ENCODE measurements around the gene PDE11A.

PDE11A gene

GRCh38 chr2:177880285-177880684 lies 192.3 kb downstream of the PDE11A start:
- POLR2A ChIA-PET: no interaction called here
- CTCF ChIA-PET: no interaction called here
- DNase-seq (ENCODE audit: extremely low spot score): no peak
- no peak for TF ChIP-seq SUZ12 (IDR thresholded peaks at IDR 0.05)
- TF ChIP-seq PKNOX1 (IDR thresholded peaks at IDR 0.05): no peak
- TF ChIP-seq BHLHE40 (IDR thresholded peaks at IDR 0.05; ENCODE audit: borderline replicate concordance): no peak
- TF ChIP-seq CTBP1 (IDR thresholded peaks at IDR 0.05; ENCODE audit: borderline replicate concordance): no peak

- DNase-seq (ENCODE audit: extremely low spot score): no peak
- ChIA-PET CTCF (no interaction called here), POLR2A (no interaction called here)
- TF ChIP-seq FOXM1 (IDR thresholded peaks at IDR 0.05; ENCODE audit: borderline replicate concordance): no peak
- no peak for TF ChIP-seq SP1 (IDR thresholded peaks at IDR 0.05)
- TF ChIP-seq HDGF (IDR thresholded peaks at IDR 0.05; ENCODE audit: borderline replicate concordance): no peak
- no peak for TF ChIP-seq BHLHE40 (IDR thresholded peaks at IDR 0.05; ENCODE audit: borderline replicate concordance)
- no peak for TF ChIP-seq ARNT (IDR thresholded peaks at IDR 0.05)
- no peak for TF ChIP-seq NFRKB (IDR thresholded peaks at IDR 0.05)
- no peak for TF ChIP-seq L3MBTL2 (conservative IDR thresholded peaks at IDR 0.05)
- no peak for TF ChIP-seq TARDBP (IDR thresholded peaks at IDR 0.05)
- TF ChIP-seq PKNOX1 (IDR thresholded peaks at IDR 0.05): no peak
- no peak for TF ChIP-seq SUZ12 (IDR thresholded peaks at IDR 0.05)
These were observed 195.6 kb downstream of the PDE11A start for GRCh38 chr2:177876950-177877349.

- DNase-seq (ENCODE audit: extremely low spot score): no peak
- ChIA-PET CTCF (no interaction called here), POLR2A (no interaction called here)
- TF ChIP-seq HDGF (IDR thresholded peaks at IDR 0.05; ENCODE audit: borderline replicate concordance): no peak
- TF ChIP-seq SUZ12 (IDR thresholded peaks at IDR 0.05): no peak
- no peak for TF ChIP-seq CTBP1 (IDR thresholded peaks at IDR 0.05; ENCODE audit: borderline replicate concordance)
- TF ChIP-seq BHLHE40 (IDR thresholded peaks at IDR 0.05; ENCODE audit: borderline replicate concordance): no peak
- no peak for TF ChIP-seq NFRKB (IDR thresholded peaks at IDR 0.05)
- no peak for TF ChIP-seq ARNT (IDR thresholded peaks at IDR 0.05)
- no peak for TF ChIP-seq PKNOX1 (IDR thresholded peaks at IDR 0.05)
- TF ChIP-seq FOXM1 (IDR thresholded peaks at IDR 0.05; ENCODE audit: borderline replicate concordance): no peak
- no peak for TF ChIP-seq ZNF384 (IDR thresholded peaks at IDR 0.05)
- TF ChIP-seq TARDBP (IDR thresholded peaks at IDR 0.05): no peak
- no peak for TF ChIP-seq ELF4 (IDR thresholded peaks at IDR 0.05)
- TF ChIP-seq SP1 (IDR thresholded peaks at IDR 0.05): no peak
- TF ChIP-seq FOXK2 (IDR thresholded peaks at IDR 0.05): no peak
- no peak for TF ChIP-seq LEF1 (IDR thresholded peaks at IDR 0.05; ENCODE audit: borderline replicate concordance)
- TF ChIP-seq L3MBTL2 (conservative IDR thresholded peaks at IDR 0.05): no peak
- TF ChIP-seq FOXA1 (IDR thresholded peaks at IDR 0.05): no peak
These were observed 197.9 kb downstream of the PDE11A start for GRCh38 chr2:177874686-177875085.

GRCh38 chr2:177873915-177874314 lies 198.7 kb downstream of the PDE11A start:
- POLR2A ChIA-PET: no interaction called here
- CTCF ChIA-PET: no interaction called here
- no peak for TF ChIP-seq ZNF384 (IDR thresholded peaks at IDR 0.05)
- TF ChIP-seq BHLHE40 (IDR thresholded peaks at IDR 0.05; ENCODE audit: borderline replicate concordance): no peak
- TF ChIP-seq FOXK2 (IDR thresholded peaks at IDR 0.05): no peak
- TF ChIP-seq LEF1 (IDR thresholded peaks at IDR 0.05; ENCODE audit: borderline replicate concordance): no peak
- no peak for TF ChIP-seq FOXM1 (IDR thresholded peaks at IDR 0.05; ENCODE audit: borderline replicate concordance)
- TF ChIP-seq ELF4 (IDR thresholded peaks at IDR 0.05): no peak
- TF ChIP-seq ARNT (IDR thresholded peaks at IDR 0.05): no peak
- TF ChIP-seq L3MBTL2 (conservative IDR thresholded peaks at IDR 0.05): no peak
- TF ChIP-seq TARDBP (IDR thresholded peaks at IDR 0.05): no peak
- TF ChIP-seq SP1 (IDR thresholded peaks at IDR 0.05): no peak
- TF ChIP-seq HDGF (IDR thresholded peaks at IDR 0.05; ENCODE audit: borderline replicate concordance): no peak
- TF ChIP-seq NFRKB (IDR thresholded peaks at IDR 0.05): no peak
- DNase-seq (ENCODE audit: extremely low spot score): no peak

- DNase-seq (ENCODE audit: extremely low spot score): no peak
- TF ChIP-seq ELF4 (IDR thresholded peaks at IDR 0.05) (no peak), PKNOX1 (IDR thresholded peaks at IDR 0.05) (no peak), BHLHE40 (IDR thresholded peaks at IDR 0.05; ENCODE audit: borderline replicate concordance) (no peak), FOXK2 (IDR thresholded peaks at IDR 0.05) (no peak), CTBP1 (IDR thresholded peaks at IDR 0.05; ENCODE audit: borderline replicate concordance) (no peak), ZNF384 (IDR thresholded peaks at IDR 0.05) (no peak), SUZ12 (IDR thresholded peaks at IDR 0.05) (no peak), SP1 (IDR thresholded peaks at IDR 0.05) (no peak), TARDBP (IDR thresholded peaks at IDR 0.05) (no peak), ARNT (IDR thresholded peaks at IDR 0.05) (no peak), L3MBTL2 (conservative IDR thresholded peaks at IDR 0.05) (no peak), HDGF (IDR thresholded peaks at IDR 0.05; ENCODE audit: borderline replicate concordance) (no peak)
- ChIA-PET CTCF (no interaction called here), POLR2A (no interaction called here)
These were observed 200.3 kb downstream of the PDE11A start for GRCh38 chr2:177872286-177872685.

GRCh38 chr2:177869912-177870311 lies 202.7 kb downstream of the PDE11A start:
- ChIA-PET POLR2A (no interaction called here), CTCF (no interaction called here)
- DNase-seq (ENCODE audit: extremely low spot score): no peak
- no peak for TF ChIP-seq ZNF384 (IDR thresholded peaks at IDR 0.05)
- TF ChIP-seq LEF1 (IDR thresholded peaks at IDR 0.05; ENCODE audit: borderline replicate concordance): no peak
- no peak for TF ChIP-seq L3MBTL2 (conservative IDR thresholded peaks at IDR 0.05)
- TF ChIP-seq BHLHE40 (IDR thresholded peaks at IDR 0.05; ENCODE audit: borderline replicate concordance): no peak
- TF ChIP-seq FOXA1 (IDR thresholded peaks at IDR 0.05): no peak
- TF ChIP-seq HDGF (IDR thresholded peaks at IDR 0.05; ENCODE audit: borderline replicate concordance): no peak
- no peak for TF ChIP-seq CTBP1 (IDR thresholded peaks at IDR 0.05; ENCODE audit: borderline replicate concordance)
- TF ChIP-seq FOXM1 (IDR thresholded peaks at IDR 0.05; ENCODE audit: borderline replicate concordance): no peak
